GM18519 (cell line): ENCODE results near the gene XXYLT1.
"Not testable (repeated sequence)": the region's sequence is repeated elsewhere in the genome, so short reads cannot be mapped to it uniquely, and the experiment has no call there.

Experiments
- ATAC-seq: cut with Tn5 transposase; IDR thresholded peaks from one replicate; pipeline ENCODE4 v1.9.1; 2021; ENCODE audit warnings: mild to moderate bottlenecking, moderate library complexity; ENCODE audit not compliant: unreplicated experiment, low FRiP score

Gene XXYLT1

DNA sequence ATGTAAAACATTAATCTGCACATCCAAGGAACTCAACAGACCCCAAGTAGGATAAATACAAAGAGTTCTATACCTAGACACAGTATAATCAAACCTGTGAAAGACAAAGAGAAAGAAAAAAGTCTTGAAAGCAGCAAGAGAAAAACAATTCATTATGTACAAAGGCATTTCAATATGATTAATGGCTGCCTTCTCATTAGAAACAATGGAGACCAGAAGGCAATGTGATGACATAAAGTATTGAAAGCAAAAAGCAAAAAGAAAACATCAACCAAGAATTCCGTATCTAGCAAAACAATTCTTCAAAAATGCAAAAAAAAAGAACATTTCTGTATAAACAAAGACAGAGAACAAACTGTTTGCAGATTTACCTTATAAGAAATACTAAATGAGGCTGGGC, 81.1 kb downstream of the XXYLT1 start:
- ATAC-seq = no peak

DNA sequence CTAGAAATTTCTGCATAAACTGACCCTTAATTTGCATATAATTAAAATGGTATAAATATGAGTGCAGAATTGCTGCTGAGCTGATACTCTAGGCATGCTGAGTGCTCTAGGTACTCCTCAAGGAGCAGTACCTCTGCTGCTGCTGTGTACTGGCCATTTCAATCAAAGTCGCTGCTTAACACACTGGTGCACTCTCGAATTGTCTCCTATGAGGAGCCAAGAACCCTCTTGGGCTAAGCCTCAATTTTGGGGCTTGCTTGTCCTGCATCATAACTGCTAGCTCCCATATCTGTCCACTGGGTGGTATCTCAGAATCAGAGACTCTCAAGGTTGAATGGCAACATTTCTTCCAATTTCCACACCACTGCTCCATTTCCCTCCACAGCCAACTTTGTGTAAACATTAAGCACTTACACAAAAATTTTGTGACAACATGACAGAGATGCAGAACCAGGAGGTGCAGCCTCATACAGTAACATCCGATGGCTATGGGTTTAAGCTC, 82.5 kb downstream of the XXYLT1 start:
- ATAC-seq = no peak

DNA sequence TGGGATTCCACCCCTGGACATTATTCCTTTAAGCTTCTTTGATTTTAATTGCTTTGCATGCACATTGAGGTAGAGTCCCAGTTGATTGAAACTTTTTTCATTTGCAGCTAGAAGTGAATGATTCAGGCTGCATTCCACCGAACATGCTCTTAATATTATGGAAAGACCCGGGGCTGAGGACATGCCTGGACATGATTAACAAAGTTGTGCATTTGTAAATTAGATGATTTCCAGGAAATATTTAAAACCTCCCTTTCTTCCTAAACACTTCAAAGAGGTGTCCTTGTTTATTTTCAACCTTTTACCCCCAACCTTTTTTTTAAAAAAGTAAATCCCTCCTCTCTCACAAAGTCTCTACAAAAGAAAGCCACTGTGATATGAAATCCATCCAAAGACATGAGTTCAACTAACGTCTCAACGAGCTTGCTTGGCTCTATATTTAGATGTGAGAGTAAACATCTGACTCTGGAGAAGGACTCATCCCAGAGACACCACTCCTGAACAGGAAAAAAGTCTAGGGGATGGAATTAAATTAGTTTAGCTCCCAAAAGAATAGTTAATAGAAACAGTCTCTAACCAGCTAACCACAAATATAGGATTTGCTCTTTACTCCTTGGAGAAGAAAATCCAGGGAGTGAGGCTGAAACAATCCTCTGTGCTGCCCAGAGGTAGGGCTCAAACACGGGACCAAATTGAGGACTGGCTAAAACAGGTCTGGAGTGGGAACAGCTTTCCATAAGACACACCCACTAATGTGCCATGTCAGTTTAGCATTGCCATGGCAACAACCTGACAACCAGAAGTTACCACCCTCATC, 83.1 kb downstream of the XXYLT1 start:
- no peak for ATAC-seq

DNA sequence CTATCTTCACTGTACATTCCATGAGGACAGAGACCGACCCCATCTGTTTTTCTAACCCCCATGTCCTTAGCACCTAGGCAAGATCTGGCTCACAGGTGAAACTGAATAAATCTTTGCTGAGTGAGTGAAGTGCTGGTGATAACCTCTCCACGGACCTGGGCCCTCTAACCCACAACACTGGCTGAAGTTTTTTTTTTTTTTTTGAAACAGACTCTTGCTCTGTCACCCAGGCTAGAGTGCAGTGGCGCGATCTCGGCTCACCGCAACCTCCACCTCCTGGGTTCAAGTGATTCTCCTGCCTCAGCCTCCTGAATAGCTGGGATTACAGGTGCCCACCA, 84.3 kb downstream of the XXYLT1 start:
- not testable (repeated sequence) for ATAC-seq

DNA sequence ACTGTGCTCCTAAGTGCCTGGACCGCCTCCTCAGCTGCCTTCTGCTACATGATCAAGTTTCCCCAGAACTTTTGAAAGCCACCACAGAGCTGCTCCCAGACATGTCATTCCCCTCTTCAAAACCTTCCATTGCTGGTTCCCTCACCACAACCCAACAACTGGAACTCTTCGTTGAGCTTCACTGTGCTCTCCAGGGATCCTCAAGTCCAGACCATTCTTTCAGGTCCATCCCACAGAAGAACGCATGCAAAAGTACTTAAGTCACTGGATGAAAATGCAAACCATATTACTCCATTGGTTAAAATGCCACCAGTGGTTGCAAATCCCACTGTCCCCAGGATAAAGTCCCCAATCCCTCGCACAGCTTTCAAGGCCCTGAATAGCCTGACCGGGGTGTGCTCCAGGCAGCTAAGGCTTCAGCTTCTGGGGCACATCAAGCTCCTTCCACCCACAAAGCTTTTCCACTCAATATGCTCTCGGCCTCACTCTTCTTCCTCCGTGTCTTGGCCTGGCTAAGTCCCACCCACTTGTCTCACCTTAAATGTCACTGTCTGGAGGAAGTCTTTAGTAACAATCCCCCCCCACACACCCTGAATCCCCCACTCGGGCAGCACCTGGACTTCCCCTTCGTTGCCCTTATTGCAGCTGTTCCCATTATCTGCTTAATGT, 84.8 kb downstream of the XXYLT1 start:
- ATAC-seq = no peak

DNA sequence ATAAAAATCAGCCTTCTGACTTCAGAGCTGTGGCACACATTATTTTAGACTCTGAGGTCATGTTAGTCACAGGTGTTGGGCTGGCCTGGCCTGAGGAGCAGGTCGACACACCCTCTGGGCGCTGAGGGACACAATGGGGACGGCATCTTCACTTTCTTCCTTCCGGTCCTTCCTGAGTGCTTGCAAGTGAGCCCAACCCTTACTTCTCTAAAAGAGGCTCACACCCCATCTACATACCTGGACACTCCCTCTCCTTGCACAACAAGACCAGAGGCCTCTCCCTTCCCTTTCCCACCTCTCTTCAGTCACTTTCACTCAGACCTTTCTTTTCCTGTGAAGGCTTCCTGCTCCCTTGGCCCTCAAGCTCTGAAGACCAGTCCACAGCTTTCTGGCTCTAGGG, 85.4 kb downstream of the XXYLT1 start:
- ATAC-seq = no peak

DNA sequence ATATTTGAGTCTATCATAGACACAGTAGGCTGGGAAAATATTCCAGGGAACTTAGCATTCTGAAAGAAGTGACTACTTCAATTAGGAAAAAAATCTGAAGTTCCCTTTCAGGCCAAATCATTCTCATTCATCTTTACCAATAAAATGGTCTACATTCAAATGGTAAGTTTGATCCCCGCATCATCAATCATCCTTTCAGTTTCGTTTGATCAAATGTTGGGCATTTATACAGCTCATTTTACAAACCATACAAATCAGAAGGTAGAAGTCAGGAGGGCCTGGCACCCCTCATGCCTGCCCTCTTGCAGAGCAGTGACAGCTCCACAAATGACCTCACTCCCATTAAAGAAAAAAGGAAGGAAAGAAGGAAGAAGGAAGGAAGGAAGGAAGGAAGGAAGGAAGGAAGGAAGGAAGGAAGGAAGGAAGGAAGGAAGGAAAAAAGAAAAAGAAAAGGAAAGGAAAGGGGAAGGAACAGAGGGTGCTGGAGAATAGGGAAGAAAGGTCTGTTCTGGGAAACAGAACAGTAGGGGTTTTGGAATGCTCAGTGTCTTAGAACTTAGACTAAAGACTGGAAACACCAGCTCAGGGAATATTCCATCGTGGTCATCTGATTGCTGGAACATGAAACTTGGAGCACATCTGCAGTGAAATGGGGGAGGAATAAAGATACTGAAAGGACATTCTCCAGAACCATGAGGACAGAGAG, 86.1 kb downstream of the XXYLT1 start:
- ATAC-seq = no peak

DNA sequence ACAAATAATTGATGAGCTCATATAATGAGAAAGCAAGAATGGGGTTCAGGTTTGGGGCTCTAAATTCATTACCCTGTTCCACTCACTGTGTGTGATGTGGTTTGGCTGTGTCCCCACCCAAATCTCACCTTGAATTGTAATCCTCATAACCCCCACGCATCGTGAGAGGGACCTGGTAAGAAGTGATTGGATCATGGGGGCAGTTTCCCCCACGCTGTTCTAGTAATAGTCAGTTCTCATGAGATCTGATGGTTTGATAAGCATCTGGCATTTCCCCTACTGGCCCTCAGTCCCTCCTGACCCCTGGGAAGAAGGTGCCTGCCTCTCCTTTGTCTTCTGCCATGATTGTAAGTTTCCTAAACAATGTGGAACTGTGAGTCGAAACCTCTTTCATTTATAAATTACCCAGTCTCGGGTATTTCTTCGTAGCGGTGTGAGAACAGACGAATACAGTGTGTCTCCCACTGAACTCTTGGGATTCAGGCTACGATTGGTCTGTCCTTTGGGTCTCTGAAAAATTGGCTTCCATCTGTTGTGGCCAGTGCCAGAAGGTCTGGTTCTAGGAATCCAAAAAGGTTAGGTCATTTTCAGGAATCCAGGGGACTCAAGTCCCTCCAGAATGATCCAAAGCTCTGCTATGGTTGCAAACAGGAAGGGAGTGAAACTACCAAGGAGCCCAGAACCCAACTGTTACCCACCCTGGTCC, 87.7 kb downstream of the XXYLT1 start:
- no peak for ATAC-seq

DNA sequence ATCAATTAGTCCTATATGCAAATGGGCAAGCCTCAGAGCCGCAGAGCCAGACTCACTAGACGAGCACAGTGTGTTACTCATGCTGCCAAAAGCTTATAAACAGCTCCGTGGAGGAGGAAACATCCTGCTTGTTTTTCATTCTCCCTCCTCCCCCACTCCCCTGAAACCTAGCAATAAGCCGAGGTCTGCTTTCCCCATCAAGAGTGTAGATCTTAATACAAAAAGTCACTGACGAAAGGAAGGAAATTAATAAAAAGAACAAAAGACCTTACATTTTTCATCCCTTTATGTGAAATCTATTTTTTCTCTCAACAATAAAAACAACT, 88.5 kb downstream of the XXYLT1 start:
- no peak for ATAC-seq

DNA sequence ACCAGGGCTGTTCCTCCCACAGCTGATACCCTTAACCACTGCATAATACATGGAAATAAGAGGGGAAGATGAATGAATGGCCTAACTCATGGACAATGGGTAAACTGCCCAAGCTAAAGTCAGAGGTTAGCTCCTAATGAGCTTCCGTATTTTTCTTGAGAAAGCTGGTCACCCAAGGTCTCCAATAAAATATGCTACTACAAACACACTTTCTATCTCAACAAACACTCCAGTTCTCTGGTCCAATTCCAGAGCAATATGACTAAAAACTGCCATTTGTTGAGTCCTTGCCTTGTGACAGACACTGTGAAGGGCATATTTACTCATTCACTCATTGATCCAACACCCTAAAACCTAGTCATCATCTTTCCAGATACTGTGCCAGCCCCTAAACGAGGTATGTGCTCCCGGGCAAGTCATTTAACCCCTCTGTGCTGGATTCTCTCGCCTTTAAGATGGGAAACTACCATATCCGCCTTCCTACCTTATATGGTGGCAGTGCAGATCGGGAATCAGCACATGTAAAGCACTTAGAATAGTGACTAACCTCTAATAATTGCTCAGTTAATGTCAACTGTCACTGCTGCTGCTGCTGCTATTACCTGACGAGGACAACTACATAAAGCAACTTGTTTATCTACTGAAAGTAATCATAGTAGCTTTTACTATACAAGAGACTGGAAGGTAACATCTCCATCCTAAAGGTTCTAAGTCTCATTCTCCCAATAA, 89.1 kb downstream of the XXYLT1 start:
- ATAC-seq = no peak

DNA sequence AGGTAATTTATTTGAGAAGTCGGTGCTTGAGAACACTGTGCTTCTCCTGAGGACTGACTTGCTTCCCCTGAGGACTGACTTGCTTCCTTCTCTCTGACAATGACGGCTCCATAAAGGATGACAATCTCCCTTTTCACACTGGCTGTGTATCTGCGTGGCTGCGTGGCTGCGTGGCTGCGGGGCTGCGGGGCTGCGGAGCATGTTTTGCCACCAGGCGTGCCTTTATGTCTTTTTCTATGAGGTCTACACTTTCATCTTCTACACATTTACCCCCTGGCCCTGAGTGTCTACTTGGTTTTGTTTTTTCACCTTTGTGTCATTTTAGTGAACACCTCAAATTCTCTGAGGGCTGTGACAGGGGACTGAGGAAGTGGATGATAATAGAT, 89.9 kb downstream of the XXYLT1 start:
- no peak for ATAC-seq

DNA sequence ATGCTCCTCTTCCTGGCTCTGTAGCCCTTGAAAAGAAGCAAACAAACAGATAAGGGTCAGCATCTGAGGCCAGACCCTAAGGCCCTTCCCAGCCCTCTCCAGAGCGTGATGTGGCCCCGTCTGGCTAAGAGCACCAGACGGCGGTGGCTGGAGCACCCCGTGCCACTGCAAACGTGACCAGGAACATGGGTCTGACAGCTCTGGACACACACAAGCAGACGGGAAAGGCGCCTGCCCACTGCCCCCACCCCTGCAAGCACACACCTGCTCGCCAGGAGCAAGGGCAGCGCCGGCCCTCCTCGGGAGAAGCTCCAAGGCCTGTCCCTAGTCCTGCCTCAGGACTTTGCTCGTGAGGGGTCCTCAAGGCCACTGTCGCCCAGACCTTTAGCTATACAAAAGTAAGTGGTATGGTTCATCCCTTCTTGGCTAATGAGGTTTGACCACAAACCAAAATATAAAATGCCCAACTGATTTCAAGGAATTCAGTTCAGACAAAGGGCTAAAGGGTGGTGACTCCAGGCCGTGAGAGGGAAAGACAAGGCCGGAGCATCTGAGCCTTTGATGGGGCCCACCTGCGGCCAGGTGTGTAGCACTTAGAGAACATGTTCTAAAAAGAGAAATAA, 90.4 kb downstream of the XXYLT1 start:
- ATAC-seq = no peak

DNA sequence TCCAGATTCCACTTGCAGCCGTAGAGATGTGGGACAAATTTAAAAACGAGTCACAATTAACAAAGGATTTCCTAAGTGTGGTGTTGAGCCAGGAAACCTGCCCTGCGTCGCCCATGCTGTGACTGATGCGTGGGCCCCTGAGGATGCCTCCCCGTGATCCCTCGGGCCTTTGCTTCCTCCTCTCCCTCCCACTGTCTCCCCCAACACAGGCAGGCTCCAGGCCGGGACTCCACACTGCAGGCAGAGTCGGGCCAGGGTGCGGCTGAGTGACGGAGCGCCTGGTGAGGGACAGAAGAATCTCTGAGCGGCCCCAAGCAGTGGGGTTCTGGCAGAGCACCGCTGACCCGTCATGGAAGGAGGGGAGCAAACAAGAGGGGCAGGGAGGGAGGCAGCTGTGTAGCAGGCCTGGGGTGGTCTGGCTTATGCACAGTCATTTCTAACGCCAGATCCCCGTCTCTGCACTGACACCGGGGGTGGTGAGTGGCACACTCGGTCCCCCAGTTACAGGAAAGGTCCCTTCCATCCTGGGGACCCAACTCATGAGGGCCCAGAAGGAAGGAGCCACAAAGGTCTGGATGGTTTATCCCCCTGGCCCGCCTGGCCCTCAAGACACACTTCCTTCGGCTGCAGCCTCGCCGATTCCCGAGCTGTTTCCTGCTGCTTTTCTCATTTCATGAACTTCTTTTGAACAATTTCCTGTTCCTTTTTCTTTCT, 91.0 kb downstream of the XXYLT1 start:
- ATAC-seq = no peak

DNA sequence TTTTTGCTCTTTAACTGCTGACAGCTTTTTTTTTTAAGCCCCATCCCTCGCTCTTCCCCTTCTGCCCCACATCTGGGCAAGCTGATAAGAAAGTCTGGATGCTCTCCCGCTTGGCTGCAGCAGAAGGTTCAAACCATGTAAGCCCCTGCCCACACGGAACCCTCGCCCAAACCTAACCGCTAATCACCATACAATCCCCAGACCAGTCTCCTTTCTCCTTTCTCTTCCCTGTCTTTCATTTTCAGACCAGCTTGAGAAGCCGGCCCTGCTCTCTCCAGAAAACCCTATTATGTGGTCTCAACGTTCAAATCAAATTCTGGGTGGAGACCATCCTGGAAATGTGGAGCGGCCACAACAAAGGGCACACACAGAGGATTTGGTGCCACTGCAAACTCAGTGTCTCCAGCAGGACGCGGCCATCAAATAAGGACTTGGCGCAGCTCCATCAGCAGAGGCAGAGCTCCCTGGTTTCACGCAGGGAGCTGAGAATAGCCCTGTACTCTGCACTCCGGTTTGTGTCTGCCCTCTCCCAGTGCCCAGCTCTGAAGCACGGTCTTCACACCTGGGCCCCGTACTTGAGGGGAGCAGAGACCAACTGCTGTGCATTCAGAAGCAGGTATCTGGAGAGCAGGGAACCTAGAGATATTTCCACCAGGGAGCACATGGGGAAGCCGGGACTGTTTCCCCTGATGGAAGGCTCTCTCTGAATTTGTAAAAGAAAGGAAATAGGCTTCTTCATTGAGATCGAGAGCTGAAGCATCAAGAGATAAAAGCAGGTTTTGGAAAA, 92.6 kb downstream of the XXYLT1 start:
- ATAC-seq = no peak

DNA sequence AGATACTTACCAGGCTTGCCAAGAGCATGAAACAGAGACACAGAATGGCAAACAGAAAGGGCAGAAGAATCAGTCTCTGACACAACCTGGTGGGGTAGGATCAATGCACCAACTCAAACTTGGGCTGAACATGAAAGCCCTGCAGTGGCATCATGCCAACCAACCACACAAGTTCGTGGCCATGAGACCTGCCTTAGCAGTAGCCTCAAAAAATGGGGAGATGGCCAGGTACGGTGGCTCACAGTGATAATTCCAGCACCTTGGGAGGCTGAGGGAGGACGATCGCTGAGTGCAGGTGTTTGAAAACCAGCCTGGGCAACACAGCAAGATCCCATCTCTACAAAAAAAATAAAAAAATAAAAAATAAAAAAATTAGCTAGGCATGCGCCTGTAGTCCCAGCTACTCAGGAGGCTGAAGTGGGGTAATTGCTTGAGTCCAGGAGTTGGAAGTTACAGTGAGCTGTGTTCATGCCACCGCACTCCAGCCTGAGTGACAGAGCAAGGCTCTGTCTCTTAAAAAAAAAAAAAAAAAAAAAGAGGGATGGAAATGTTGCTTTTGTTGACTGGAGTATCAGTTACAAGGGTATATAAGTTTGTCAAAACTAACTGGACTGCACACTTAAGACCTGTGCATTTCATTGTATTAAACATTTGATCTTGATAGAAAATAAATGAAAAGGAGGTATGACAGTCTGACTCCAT, 93.4 kb downstream of the XXYLT1 start:
- ATAC-seq = no peak

DNA sequence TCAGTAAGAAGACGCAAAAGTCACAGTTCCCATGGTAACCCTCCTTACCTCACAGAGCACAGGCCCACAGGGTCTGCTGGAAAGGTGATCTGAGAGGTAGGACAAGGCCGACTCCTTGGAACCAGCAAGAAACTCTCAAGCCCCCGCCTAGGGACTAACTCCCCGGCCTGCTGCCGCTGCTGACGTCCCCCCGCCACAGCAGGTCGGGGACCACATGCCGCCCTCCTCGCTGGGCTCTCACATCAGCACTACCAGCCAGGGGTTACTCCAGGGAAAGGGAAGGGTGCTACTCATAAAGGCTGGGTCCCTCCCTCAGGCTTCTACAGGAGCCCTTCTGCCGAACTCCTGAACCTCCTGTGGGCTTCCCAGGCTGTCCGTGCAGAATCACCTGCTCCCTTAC, 94.2 kb downstream of the XXYLT1 start:
- ATAC-seq = no peak

DNA sequence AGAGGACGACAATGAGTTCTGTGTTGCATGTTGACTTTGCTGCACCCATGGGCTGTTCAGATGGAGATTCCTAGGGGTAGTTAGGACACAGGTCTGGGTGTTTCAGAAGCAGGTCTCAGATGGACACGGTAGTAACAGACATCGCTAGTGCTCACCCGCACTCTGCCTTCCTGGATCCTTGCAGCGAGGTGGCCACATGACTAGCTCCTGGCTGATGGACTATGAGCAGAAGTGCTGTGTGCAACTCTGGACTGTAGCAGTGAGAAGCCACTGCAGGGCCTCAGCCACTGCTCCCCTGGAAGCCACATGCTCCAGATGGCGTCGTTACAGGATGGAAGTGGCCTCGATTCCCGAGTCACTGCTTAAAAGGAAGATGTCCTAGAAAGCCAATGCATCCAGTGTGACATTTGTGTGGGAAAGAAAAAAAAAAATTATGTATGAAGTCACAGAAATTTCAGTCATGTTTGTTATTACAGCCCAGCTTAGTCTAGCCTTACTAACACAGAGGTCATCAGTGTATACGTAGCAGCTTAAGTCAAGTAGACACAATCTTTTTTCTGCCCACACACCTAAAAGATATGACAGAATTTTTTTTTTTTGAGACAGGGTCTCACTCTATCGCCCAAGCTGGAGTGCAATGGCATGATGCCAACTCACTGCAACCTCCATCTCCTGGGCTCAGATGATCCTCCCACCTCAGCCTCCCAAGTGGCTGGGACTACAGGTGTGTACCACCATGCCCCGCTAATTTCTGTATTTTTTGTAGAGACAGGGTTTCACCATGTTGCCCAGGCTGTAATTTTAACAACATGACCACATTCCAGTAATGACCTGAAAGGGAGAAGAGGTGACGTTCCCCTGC, 95.3 kb downstream of the XXYLT1 start:
- ATAC-seq = no peak
